Measurements from ENCODE around the gene VMA21. TPM values are rescaled to one million over a fixed set of nuclear protein-coding genes. Genes with fewer than 3 reads are reported as not detected.
A peak's percentile ranks its signal among the peaks of the same experiment; 100 is the strongest.

The VMA21 gene
- total and polyA plus RNA-seq, 12 donors: 4.3 to 26.6 (median 22.0) TPM

DNA sequence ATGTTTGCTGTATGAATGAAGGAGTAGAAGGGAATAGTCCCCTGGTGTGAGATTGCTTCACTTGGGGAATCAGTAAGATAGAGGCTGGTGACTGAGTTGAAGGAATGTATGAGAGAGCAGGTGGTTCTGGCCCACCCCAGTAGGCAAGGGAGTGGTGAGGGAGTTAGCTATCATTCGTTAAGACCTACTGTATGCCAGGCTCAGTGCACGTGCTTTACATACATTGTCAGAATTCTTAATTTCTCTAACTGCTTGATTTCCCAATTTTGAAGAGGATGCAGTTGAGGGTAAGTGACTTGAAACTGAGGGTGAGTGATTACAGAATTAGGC, 700 bp downstream of the VMA21 start:
- intact Hi-C loops (cut with DNase I): no loop called here
- H3K4me3 ChIP-seq: peak overlapping the region; percentile 33 to 92 (median 77)
- peak overlapping the region in 9 of 10 donors; percentile 67 to 92 (median 91) for H3K27ac ChIP-seq
- no peaks in the 10 kb centered on the region for H3K36me3 ChIP-seq
- H3K9me3 ChIP-seq: no peaks in the 10 kb centered on the region
- H3K4me1 ChIP-seq: peaks cover 0 to 45% (median 12%) of the 10 kb centered on the region in 9 donors
- ATAC-seq: no peak
- WGBS, 2 donors: 8% methylated on average over 2 of the region's 2 CpGs
- no peak for DNase-seq
- no peaks in the 10 kb centered on the region for H3K27me3 ChIP-seq
- TF ChIP-seq, protein P1, sequence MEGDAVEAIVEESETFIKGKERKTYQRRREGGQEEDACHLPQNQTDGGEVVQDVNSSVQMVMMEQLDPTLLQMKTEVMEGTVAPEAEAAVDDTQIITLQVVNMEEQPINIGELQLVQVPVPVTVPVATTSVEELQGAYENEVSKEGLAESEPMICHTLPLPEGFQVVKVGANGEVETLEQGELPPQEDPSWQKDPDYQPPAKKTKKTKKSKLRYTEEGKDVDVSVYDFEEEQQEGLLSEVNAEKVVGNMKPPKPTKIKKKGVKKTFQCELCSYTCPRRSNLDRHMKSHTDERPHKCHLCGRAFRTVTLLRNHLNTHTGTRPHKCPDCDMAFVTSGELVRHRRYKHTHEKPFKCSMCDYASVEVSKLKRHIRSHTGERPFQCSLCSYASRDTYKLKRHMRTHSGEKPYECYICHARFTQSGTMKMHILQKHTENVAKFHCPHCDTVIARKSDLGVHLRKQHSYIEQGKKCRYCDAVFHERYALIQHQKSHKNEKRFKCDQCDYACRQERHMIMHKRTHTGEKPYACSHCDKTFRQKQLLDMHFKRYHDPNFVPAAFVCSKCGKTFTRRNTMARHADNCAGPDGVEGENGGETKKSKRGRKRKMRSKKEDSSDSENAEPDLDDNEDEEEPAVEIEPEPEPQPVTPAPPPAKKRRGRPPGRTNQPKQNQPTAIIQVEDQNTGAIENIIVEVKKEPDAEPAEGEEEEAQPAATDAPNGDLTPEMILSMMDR (IDR thresholded peaks at IDR 0.05): no peak

DNA sequence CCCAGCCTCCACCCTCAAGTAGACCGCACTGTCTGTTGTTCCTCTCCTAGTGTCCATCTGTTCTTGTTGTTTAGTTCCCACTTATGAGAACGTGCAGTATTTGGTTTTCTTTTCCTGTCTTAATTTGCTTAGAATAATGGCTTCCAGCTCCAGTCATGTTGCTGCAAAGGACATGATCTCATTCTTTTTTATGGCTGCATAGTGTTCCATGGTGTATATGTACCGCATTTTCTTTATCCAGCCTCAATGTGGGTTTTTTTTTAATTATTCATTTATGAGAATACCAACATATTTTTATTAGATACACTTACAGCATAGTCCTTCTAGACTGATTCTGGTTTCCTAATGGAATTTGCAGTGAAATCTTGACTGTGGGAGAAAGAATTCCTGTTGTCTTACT, 1.3 kb downstream of the VMA21 start:
- TF ChIP-seq, protein P1 (IDR thresholded peaks at IDR 0.05): no peak
- no peak overlapping the region for H3K27ac ChIP-seq
- intact Hi-C loops (cut with DNase I): no loop called here
- 78 to 90% methylated on average over 3 of the region's 3 CpGs for WGBS, 2 donors
- H3K27me3 ChIP-seq: no peaks in the 10 kb centered on the region
- no peaks in the 10 kb centered on the region for H3K36me3 ChIP-seq
- peak overlapping the region in 1 of 10 donors; percentile 92 for H3K4me3 ChIP-seq
- H3K9me3 ChIP-seq: no peaks in the 10 kb centered on the region
- DNase-seq: no peak
- peaks cover 0 to 45% (median 12%) of the 10 kb centered on the region in 9 donors for H3K4me1 ChIP-seq
- ATAC-seq: no peak

- ATAC-seq: peak in 5 of 8 donors; percentile 37 to 83 (median 52)
- TF ChIP-seq, protein P1 (IDR thresholded peaks at IDR 0.05): peak in 1 of 9 donors; percentile 14
- Histone ChIP-seq H3K36me3 (peaks cover 0 to 37% (median 0%) of the 10 kb centered on the region in 9 donors), H3K27me3 (no peaks in the 10 kb centered on the region), H3K9me3 (no peaks in the 10 kb centered on the region), H3K4me3 (no peak overlapping the region), H3K4me1 (peaks cover 0 to 31% (median 10%) of the 10 kb centered on the region in 9 donors), H3K27ac (no peak overlapping the region)
- intact Hi-C loops (cut with DNase I): no loop called here
- DNase-seq: peak; percentile 6 to 18
- 70 to 85% methylated on average over 20 to 22 of the region's 22 CpGs for WGBS, 2 donors
Observed at GRCh38 chrX:151402719-151403390, 5.8 kb downstream of the VMA21 start.

GRCh38 chrX:151416579-151416978, 19.6 kb downstream of the VMA21 start:
- no peak for DNase-seq
- TF ChIP-seq, protein P1 (IDR thresholded peaks at IDR 0.05): no peak
- Histone ChIP-seq H3K27me3 (no peaks in the 10 kb centered on the region), H3K4me1 (no peaks in the 10 kb centered on the region), H3K4me3 (no peak overlapping the region), H3K27ac (no peak overlapping the region), H3K36me3 (no peaks in the 10 kb centered on the region), H3K9me3 (no peaks in the 10 kb centered on the region)
- ATAC-seq: no peak
- 90 to 98% methylated on average over 3 of the region's 3 CpGs for WGBS, 2 donors
- intact Hi-C loops (cut with DNase I): no loop called here

Measured in heart right ventricle (tissue), 16 donors.